ENCODE measurements around the gene FAF2. TPM values are rescaled to one million over a fixed set of nuclear protein-coding genes. Genes with fewer than 3 reads are reported as not detected.

The FAF2 gene
- total and polyA plus RNA-seq, 4 donors = 12.7 to 28.3 (median 16.5) TPM

- Histone ChIP-seq H3K27me3 (ENCODE audit: control insufficient read depth in 4 of 4, insufficient read depth in 4 of 4, low read length in 3 of 4) (no peaks in the 10 kb centered on the region), H3K9me3 (ENCODE audit: control insufficient read depth in 4 of 4, low read length in 3 of 4) (no peaks in the 10 kb centered on the region), H3K9ac (ENCODE audit: low read depth in 1 of 2, low read length in 2 of 2) (no peak overlapping the region), H3K4me1 (ENCODE audit: control insufficient read depth in 4 of 4, insufficient read depth in 4 of 4, low read length in 3 of 4) (peaks cover 2 to 10% (median 7%) of the 10 kb centered on the region in 4 donors), H3K4me3 (ENCODE audit: low read depth in 1 of 3, low read length in 3 of 3) (no peak overlapping the region), H3K36me3 (ENCODE audit: control insufficient read depth in 4 of 4, insufficient read depth in 3 of 4, low read depth in 1 of 4, low read length in 3 of 4) (peaks cover 0 to 42% (median 25%) of the 10 kb centered on the region in 4 donors), H3K27ac (ENCODE audit: low read depth in 1 of 2, low read length in 2 of 2) (no peak overlapping the region)
- no peak for TF ChIP-seq TAF1 (conservative IDR thresholded peaks at IDR 0.05)
- 92% methylated on average over 11 of the region's 11 CpGs for WGBS
- DNase-seq (ENCODE audit: low spot score) = no peak
These were observed 80.1 kb downstream of the FAF2 start for GRCh38 chr5:176528301-176528700.

GRCh38 chr5:176528761-176529115 is 80.6 kb downstream of the FAF2 start:
- Histone ChIP-seq H3K9ac (ENCODE audit: low read depth in 1 of 2, low read length in 2 of 2) (no peak overlapping the region), H3K4me1 (ENCODE audit: control insufficient read depth in 4 of 4, insufficient read depth in 4 of 4, low read length in 3 of 4) (peaks cover 2 to 14% (median 11%) of the 10 kb centered on the region in 4 donors), H3K9me3 (ENCODE audit: control insufficient read depth in 4 of 4, low read length in 3 of 4) (no peaks in the 10 kb centered on the region), H3K27me3 (ENCODE audit: control insufficient read depth in 4 of 4, insufficient read depth in 4 of 4, low read length in 3 of 4) (no peaks in the 10 kb centered on the region), H3K4me3 (ENCODE audit: low read depth in 1 of 3, low read length in 3 of 3) (no peak overlapping the region), H3K36me3 (ENCODE audit: control insufficient read depth in 4 of 4, insufficient read depth in 3 of 4, low read depth in 1 of 4, low read length in 3 of 4) (peaks cover 0 to 42% (median 25%) of the 10 kb centered on the region in 4 donors), H3K27ac (ENCODE audit: low read depth in 1 of 2, low read length in 2 of 2) (no peak overlapping the region)
- TF ChIP-seq YY1 (IDR thresholded peaks at IDR 0.05) (no peak), FOXA2 (IDR thresholded peaks at IDR 0.05) (no peak), EGR1 (IDR thresholded peaks at IDR 0.05; ENCODE audit: low read depth in 2 of 2) (no peak), FOXA1 (IDR thresholded peaks at IDR 0.05) (no peak), ATF3 (IDR thresholded peaks at IDR 0.05) (no peak), NR2F2 (IDR thresholded peaks at IDR 0.05) (no peak), JUND (IDR thresholded peaks at IDR 0.05) (no peak)
- no peak for DNase-seq (ENCODE audit: low spot score)
- 93% methylated on average over 17 of the region's 17 CpGs for WGBS

- TF ChIP-seq, protein P1, sequence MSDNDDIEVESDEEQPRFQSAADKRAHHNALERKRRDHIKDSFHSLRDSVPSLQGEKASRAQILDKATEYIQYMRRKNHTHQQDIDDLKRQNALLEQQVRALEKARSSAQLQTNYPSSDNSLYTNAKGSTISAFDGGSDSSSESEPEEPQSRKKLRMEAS (IDR thresholded peaks at IDR 0.05) = no peak
- TF ChIP-seq FOXA2 (IDR thresholded peaks at IDR 0.05) (no peak), FOXA1 (IDR thresholded peaks at IDR 0.05) (no peak), RAD21 (IDR thresholded peaks at IDR 0.05) (no peak), JUND (IDR thresholded peaks at IDR 0.05) (no peak), RXRA (IDR thresholded peaks at IDR 0.05) (no peak), TAF1 (conservative IDR thresholded peaks at IDR 0.05) (no peak), HNF4G (IDR thresholded peaks at IDR 0.05) (no peak), YY1 (IDR thresholded peaks at IDR 0.05) (no peak), ATF3 (IDR thresholded peaks at IDR 0.05) (no peak)
- TF ChIP-seq, protein P2, sequence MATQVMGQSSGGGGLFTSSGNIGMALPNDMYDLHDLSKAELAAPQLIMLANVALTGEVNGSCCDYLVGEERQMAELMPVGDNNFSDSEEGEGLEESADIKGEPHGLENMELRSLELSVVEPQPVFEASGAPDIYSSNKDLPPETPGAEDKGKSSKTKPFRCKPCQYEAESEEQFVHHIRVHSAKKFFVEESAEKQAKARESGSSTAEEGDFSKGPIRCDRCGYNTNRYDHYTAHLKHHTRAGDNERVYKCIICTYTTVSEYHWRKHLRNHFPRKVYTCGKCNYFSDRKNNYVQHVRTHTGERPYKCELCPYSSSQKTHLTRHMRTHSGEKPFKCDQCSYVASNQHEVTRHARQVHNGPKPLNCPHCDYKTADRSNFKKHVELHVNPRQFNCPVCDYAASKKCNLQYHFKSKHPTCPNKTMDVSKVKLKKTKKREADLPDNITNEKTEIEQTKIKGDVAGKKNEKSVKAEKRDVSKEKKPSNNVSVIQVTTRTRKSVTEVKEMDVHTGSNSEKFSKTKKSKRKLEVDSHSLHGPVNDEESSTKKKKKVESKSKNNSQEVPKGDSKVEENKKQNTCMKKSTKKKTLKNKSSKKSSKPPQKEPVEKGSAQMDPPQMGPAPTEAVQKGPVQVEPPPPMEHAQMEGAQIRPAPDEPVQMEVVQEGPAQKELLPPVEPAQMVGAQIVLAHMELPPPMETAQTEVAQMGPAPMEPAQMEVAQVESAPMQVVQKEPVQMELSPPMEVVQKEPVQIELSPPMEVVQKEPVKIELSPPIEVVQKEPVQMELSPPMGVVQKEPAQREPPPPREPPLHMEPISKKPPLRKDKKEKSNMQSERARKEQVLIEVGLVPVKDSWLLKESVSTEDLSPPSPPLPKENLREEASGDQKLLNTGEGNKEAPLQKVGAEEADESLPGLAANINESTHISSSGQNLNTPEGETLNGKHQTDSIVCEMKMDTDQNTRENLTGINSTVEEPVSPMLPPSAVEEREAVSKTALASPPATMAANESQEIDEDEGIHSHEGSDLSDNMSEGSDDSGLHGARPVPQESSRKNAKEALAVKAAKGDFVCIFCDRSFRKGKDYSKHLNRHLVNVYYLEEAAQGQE (IDR thresholded peaks at IDR 0.05) = no peak
- TF ChIP-seq, protein P3, sequence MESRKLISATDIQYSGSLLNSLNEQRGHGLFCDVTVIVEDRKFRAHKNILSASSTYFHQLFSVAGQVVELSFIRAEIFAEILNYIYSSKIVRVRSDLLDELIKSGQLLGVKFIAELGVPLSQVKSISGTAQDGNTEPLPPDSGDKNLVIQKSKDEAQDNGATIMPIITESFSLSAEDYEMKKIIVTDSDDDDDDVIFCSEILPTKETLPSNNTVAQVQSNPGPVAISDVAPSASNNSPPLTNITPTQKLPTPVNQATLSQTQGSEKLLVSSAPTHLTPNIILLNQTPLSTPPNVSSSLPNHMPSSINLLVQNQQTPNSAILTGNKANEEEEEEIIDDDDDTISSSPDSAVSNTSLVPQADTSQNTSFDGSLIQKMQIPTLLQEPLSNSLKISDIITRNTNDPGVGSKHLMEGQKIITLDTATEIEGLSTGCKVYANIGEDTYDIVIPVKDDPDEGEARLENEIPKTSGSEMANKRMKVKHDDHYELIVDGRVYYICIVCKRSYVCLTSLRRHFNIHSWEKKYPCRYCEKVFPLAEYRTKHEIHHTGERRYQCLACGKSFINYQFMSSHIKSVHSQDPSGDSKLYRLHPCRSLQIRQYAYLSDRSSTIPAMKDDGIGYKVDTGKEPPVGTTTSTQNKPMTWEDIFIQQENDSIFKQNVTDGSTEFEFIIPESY (IDR thresholded peaks at IDR 0.05) = no peak
- Histone ChIP-seq H3K36me3 (ENCODE audit: control insufficient read depth in 4 of 4, insufficient read depth in 3 of 4, low read depth in 1 of 4, low read length in 3 of 4) (peaks cover 0 to 42% (median 25%) of the 10 kb centered on the region in 4 donors), H3K9me3 (ENCODE audit: control insufficient read depth in 4 of 4, low read length in 3 of 4) (no peaks in the 10 kb centered on the region), H3K27me3 (ENCODE audit: control insufficient read depth in 4 of 4, insufficient read depth in 4 of 4, low read length in 3 of 4) (no peaks in the 10 kb centered on the region), H3K9ac (ENCODE audit: low read depth in 1 of 2, low read length in 2 of 2) (no peak overlapping the region), H3K4me3 (ENCODE audit: low read depth in 1 of 3, low read length in 3 of 3) (no peak overlapping the region), H3K4me1 (ENCODE audit: control insufficient read depth in 4 of 4, insufficient read depth in 4 of 4, low read length in 3 of 4) (peaks cover 2 to 19% (median 16%) of the 10 kb centered on the region in 4 donors), H3K27ac (ENCODE audit: low read depth in 1 of 2, low read length in 2 of 2) (no peak overlapping the region)
- 96% methylated on average over 26 of the region's 26 CpGs for WGBS
- no peak for DNase-seq (ENCODE audit: low spot score)
These were observed 81.0 kb downstream of the FAF2 start for GRCh38 chr5:176529116-176529740.

Measured in liver (tissue), 9 donors.